Nephron (organoid): ENCODE results near the gene C10orf143.

Experiments
- H3K27ac Mint-ChIP-seq, 3 experiments: 2 replicates each; pipeline ENCODE4 v1.8.0; 2020; ENCODE audit warnings: mixed read lengths in 3 of 3, mild to moderate bottlenecking in 2 of 3, moderate library complexity in 1 of 3
- H3K27me3 Mint-ChIP-seq: 2 replicates; pipeline ENCODE4 v1.8.0; 2021; ENCODE audit warnings: low read depth, mild to moderate bottlenecking, moderate library complexity, mixed read lengths
- H3K36me3 Mint-ChIP-seq: 2 replicates; pipeline ENCODE4 v1.8.0; 2020; ENCODE audit warnings: low read depth, mixed read lengths
- H3K4me1 Mint-ChIP-seq: 2 replicates; pipeline ENCODE4 v1.8.0; 2020; ENCODE audit warnings: mixed read lengths
- H3K4me3 Mint-ChIP-seq, 3 experiments: 2 replicates each; pipeline ENCODE4 v1.8.0; 2020; ENCODE audit warnings: mild to moderate bottlenecking in 3 of 3, mixed read lengths in 3 of 3, moderate library complexity in 2 of 3
- H3K9me3 Mint-ChIP-seq: 2 replicates; pipeline ENCODE4 v1.8.0; 2020; ENCODE audit warnings: mixed read lengths
- TF ChIP-seq, protein P1 (sequence below), 3 experiments: fragments of 200-600 bp; sonication (generic); IDR thresholded peaks; one replicate each; pipeline ENCODE4 v1.5.0; 2021; ENCODE audit warnings: antibody characterized with exemption in 3 of 3; ENCODE audit not compliant: unreplicated experiment in 3 of 3

C10orf143 gene

DNA sequence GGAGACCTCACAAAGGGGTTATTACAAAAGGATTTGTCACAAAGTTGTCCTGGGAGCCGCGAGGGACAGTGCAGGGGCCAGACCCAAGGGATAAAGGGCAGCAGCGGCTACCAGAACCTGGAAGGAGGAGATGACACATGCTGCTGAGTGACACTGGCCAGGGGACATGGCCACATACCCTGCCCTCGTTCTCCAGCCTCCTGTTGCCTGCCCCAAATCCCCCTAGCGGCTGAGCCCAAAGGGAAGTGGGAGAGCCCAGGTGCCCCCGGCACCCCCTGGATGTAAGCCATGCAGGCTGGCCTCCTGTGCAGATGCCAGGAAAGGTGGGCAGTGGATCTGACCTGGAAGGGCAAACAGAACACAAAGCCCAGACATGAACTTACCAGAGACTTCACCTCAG lies 42.7 kb downstream of the C10orf143 start:
- Mint-ChIP-seq H3K4me1 (no peaks in the 10 kb centered on the region), H3K27me3 (no peaks in the 10 kb centered on the region), H3K4me3 (no peak overlapping the region), H3K9me3 (peaks cover 6% of the 10 kb centered on the region), H3K27ac (no peak overlapping the region), H3K36me3 (peaks cover 5% of the 10 kb centered on the region)
- TF ChIP-seq, protein P1, sequence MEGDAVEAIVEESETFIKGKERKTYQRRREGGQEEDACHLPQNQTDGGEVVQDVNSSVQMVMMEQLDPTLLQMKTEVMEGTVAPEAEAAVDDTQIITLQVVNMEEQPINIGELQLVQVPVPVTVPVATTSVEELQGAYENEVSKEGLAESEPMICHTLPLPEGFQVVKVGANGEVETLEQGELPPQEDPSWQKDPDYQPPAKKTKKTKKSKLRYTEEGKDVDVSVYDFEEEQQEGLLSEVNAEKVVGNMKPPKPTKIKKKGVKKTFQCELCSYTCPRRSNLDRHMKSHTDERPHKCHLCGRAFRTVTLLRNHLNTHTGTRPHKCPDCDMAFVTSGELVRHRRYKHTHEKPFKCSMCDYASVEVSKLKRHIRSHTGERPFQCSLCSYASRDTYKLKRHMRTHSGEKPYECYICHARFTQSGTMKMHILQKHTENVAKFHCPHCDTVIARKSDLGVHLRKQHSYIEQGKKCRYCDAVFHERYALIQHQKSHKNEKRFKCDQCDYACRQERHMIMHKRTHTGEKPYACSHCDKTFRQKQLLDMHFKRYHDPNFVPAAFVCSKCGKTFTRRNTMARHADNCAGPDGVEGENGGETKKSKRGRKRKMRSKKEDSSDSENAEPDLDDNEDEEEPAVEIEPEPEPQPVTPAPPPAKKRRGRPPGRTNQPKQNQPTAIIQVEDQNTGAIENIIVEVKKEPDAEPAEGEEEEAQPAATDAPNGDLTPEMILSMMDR (IDR thresholded peaks at IDR 0.05; ENCODE audit: unreplicated experiment in 3 of 3), result no peak

DNA sequence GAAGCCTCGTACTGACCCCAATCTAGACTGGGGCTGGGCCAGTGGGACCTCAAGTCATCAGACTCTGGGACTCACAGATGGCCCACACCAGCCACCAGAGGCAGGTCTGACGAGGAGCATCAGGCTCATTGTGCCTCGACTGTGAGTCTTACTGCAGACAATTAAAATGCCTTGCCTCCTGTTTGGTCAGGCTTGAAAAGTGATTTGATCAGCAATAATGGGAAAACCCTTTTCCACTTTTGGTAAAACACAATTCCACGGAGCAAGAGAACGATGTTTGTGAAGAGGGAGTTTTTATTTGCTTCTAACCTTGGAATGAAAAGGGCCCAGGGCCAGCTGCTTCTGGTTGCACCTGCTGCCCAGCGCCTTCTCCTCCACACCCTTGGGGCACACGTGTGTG lies 43.9 kb downstream of the C10orf143 start:
- H3K4me3 Mint-ChIP-seq, result no peak overlapping the region
- TF ChIP-seq, protein P1 (IDR thresholded peaks at IDR 0.05; ENCODE audit: unreplicated experiment in 3 of 3), result no peak
- peaks cover 4% of the 10 kb centered on the region for H3K36me3 Mint-ChIP-seq
- no peak overlapping the region for H3K27ac Mint-ChIP-seq
- H3K27me3 Mint-ChIP-seq, result no peaks in the 10 kb centered on the region
- H3K9me3 Mint-ChIP-seq, result no peaks in the 10 kb centered on the region
- no peaks in the 10 kb centered on the region for H3K4me1 Mint-ChIP-seq

DNA sequence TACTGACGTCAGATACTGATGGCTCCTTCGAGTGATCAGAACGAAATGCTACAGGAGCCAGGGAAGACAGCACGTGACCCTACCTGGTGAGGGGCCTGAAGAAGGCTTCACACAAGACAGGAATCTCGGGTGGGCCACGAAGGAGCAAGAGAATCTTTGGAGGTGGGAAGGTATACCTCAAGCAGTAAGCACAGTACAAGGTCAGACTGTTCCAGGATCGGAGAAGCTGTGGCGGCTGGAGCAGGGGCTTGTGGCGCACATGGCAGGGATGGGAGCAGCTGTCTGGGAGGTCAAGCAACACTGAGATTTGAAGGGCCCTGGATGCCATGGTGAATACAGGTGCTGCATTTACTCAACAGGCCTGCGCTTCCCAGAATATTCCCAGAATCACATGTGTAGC lies 45.4 kb downstream of the C10orf143 start:
- TF ChIP-seq, protein P1 (IDR thresholded peaks at IDR 0.05; ENCODE audit: unreplicated experiment in 3 of 3), result no peak
- H3K27ac Mint-ChIP-seq, result no peak overlapping the region
- no peak overlapping the region for H3K4me3 Mint-ChIP-seq
- peaks cover 4% of the 10 kb centered on the region for H3K36me3 Mint-ChIP-seq
- no peaks in the 10 kb centered on the region for H3K27me3 Mint-ChIP-seq
- no peaks in the 10 kb centered on the region for H3K4me1 Mint-ChIP-seq
- H3K9me3 Mint-ChIP-seq, result no peaks in the 10 kb centered on the region

DNA sequence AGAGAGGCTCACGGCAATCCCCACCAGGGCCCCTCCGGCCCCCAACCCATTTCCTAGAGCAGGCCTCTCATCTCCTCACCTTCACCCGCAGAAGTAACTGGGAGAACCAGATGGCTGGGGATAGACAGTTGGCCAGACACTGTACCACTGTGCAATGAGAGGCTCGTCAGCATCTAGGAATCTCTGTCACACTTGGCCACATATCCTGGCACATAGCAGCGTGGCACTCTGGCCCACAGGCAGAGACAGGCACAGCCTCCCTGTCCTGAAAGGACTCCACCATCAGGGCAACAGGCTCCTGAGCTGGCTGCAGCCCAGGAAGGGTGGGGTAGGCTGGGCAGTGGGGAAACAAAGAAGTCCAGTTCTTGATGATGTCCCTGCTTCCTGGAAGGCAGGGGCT lies 45.8 kb downstream of the C10orf143 start:
- Mint-ChIP-seq H3K4me1 (no peaks in the 10 kb centered on the region), H3K27me3 (no peaks in the 10 kb centered on the region), H3K36me3 (peaks cover 4% of the 10 kb centered on the region), H3K9me3 (no peaks in the 10 kb centered on the region), H3K4me3 (no peak overlapping the region), H3K27ac (no peak overlapping the region)
- TF ChIP-seq, protein P1 (IDR thresholded peaks at IDR 0.05; ENCODE audit: unreplicated experiment in 3 of 3), result no peak

DNA sequence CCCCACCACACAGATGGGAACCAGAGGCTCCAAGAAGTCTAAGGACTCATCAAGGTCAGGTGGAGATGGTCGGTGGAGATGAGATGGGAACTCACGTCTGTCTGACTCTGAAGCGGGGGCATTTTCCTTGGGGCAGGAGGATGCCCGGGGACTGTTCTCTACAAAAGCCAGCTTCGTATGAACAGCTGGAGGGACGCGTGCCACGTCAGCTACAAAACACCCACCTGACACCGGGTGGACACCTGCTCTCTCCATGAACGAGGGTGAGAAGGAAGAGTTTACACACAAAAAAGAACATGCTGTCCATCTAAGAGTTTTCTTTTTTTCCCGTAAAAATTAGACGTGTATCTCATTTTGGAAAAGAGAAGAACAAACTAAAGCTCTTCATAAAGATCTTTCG lies 47.7 kb downstream of the C10orf143 start:
- Mint-ChIP-seq H3K9me3 (no peaks in the 10 kb centered on the region), H3K4me3 (no peak overlapping the region), H3K27ac (no peak overlapping the region), H3K27me3 (peaks cover 4% of the 10 kb centered on the region), H3K36me3 (peaks cover 4% of the 10 kb centered on the region), H3K4me1 (no peaks in the 10 kb centered on the region)
- TF ChIP-seq, protein P1 (IDR thresholded peaks at IDR 0.05; ENCODE audit: unreplicated experiment in 3 of 3), result no peak

DNA sequence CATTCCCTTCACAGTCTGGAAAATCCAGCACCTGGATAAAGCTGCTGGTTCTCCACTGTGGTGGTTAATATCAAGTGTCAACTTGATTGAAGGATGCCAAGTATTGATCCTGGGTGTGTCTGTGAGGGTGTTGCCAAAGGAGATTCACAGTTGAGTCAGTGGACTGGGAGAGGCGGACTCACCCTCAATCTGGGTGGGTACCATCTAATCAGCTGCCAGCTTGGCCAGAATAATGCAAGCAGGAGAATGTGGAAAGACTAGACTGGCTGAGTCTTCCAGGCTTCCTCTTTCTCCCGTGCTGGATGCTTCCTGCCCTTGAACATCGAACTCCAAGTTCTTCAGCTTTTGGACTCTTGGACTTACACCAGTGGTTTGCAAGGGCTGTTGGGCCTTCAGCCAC lies 48.4 kb downstream of the C10orf143 start:
- Mint-ChIP-seq H3K4me3 (no peak overlapping the region), H3K4me1 (no peaks in the 10 kb centered on the region), H3K36me3 (no peaks in the 10 kb centered on the region), H3K9me3 (peaks cover under 1% of the 10 kb centered on the region), H3K27me3 (peaks cover 4% of the 10 kb centered on the region), H3K27ac (no peak overlapping the region)
- TF ChIP-seq, protein P1 (IDR thresholded peaks at IDR 0.05; ENCODE audit: unreplicated experiment in 3 of 3), result no peak
